ENCODE results near the gene RBFOX2.
"Not testable (repeated sequence)": the region's sequence is repeated elsewhere in the genome, so short reads cannot be mapped to it uniquely, and the experiment has no call there.

Gene RBFOX2

DNA sequence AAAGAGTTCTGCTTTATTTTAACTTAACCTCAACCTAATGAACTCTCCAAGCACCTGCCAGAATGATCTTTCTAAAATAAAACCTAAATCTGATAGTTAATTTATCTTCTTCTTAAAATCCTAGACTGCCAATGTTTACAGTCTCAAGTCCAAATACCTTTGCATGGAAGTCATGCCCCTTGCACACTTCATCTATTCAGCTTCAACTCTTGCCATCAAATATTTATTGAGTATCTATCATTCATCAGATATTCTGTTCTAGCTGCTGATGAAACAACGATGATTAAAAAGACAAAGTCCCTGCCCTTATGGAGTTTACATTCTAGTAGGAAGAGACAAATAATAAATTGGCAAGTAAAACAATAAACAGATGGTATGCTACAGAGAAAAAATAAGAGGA lies 209.2 kb downstream of the RBFOX2 start:
- DNase-seq (ENCODE audit: low spot score) = no peak

DNA sequence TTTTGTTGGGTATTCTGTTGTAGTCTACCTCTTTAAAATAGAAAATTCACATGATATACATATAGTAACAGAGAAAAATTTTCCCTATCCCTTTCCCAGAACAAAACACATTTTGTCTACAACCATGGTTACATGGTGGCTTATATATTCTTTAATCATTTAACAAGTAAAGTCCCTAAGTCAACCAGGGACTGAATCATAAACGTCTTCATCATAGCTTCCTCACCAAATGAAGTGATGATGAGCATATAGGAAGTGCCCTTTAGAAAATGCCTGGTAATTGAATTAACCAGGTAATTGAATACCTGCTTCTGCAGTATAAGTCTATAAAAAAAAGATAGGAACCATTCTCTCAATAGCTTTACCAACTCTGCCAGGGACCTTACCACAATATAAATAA lies 209.7 kb downstream of the RBFOX2 start:
- no peak for DNase-seq (ENCODE audit: low spot score)

DNA sequence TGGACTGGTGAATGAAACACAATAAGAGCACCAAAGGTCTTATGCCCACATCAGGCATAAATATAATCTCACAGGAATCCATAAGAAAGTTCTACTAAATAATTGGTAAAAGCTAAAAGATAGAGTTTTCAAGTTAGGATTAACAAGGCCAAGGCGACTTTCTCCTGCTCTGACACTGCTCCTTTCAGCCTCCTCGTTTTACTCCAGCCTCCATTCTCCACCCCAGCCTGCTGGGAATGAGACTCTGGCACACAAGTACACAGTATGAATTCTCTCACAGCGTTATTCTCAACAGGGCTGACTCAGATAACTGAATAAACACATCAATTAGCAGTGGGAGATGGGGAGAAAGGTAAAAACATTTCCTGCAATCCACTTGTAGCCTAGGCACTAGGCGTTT lies 216.0 kb downstream of the RBFOX2 start:
- no peak for DNase-seq (ENCODE audit: low spot score)

DNA sequence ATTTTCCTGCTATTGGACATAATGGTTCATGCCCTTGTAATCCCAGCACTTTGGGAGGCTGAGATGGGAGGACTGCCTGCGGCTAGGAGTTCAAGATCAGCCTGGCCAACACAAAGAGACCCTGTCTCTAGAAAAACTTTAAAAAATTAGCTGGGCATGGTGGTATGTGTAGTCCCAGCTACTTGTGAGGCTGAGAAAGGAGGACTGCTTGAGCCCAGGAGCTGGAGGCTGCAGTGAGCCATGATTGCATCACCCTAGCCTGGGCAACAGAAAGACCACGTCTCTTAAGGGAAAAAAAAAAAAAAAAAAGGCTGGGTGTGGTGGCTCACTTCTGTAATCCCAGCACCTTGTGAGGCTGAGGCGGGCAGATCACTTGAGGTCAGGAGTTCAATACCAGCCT lies 217.0 kb downstream of the RBFOX2 start:
- no peak for DNase-seq (ENCODE audit: low spot score)

DNA sequence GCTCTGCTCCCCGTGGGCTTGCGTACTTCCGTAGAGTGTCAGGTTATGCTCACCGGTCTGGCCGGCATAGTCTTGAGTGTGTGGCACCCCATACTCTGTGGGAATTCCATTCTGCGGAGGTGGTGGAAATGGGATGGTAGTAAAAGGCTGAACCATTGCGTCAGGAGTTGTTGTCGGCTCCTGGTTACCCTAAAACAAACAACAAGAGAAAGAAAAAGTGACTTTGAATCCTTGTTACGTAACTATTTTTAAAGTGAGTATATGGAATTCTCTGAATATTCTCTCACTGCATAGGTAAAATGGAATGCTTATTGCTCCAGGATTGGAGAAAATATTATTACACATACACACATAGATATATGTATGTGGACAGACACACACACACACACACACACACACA lies 218.8 kb downstream of the RBFOX2 start:
- no peak for DNase-seq (ENCODE audit: low spot score)

DNA sequence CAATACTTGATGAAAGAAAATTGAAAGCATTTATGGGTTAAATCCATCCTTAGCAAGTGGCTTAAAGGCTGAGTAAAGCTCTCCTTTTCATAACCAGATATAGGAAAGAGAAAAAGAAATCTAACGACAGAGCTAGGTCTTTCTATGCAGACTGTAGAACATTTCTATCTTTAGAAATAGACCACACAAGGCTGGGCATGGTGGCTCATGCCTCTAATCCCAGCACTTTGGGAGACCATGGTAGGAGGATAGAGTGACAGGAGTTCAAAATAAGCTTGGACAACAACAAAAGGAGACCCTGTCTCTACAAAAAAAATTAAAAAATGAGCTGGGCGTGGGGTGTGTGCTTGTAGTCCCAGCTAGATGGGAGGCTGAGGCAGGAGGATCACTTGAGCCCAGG lies 220.2 kb downstream of the RBFOX2 start:
- DNase-seq (ENCODE audit: low spot score) = no peak

DNA sequence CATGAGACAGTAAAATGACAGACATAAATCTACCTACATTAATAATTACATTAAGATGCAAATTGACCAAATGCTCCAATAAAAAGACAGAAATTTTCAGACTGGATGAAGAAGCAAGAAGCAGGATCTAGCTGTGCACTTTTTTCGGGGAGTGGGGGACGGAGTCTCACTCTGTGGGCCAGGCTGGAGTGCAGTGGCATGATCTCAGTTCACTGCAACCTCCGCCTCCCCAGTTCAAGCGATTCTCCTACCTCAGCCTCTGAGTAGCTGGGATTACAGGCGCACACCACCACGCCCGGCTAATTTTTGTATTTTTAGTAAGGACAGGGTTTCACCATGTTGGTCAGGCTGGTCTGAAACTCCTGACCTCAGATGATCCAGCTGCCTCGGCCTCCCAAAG lies 222.0 kb downstream of the RBFOX2 start:
- not testable (repeated sequence) for DNase-seq (ENCODE audit: low spot score)

DNA sequence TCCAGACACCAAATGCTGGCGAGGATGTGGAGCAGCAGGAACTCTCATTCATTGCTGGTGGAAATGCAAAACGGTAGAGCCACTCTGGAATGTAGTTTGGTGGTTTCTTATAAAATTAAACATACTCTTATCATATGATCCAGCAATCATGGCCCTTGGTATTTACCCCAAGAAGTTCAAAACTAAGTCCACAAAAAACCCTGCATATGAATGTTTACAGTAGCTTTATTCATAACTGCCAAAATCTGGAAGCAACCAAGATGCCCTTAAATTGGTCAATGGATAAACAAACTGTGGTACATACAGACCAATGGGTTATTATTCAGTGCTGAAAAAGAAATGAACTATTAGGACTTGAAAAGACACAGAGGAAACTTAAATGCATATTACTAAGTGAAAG lies 223.2 kb downstream of the RBFOX2 start:
- DNase-seq (ENCODE audit: low spot score) = no peak

DNA sequence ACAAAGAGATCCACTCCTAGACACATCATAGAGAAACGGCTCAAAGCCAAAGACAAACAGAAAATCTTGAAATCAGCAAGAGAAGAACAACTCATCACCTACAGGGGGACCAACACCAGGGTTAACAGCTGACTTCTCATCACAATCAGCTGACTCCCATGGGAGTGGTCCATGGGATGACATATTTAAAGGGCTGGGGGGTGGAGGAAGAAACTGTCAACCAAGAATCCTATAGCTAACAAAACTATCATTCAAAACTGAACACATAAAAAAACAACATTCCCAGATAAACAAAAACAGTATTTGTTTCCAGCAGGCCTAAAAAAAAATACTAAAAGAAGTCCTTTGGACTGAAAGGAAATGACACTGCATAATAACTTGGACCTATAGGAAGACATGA lies 224.2 kb downstream of the RBFOX2 start:
- DNase-seq (ENCODE audit: low spot score) = no peak

DNA sequence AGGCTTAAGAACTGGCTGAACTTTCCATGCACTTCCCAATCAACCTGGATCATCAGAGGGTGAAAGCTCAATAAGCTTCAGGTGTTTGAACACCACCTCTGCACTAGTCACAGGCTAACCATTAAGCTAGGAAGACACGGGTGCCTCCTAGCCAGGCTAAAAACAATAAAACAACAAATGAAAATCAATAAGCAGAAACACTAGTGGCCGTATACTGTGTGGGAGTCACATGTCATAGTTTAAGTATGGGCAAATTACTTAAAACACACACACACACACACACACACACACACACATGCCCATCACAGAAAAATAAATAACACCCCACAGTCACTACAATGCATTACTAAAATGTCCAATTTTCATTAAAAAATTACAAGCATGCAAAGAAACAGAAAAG lies 225.7 kb downstream of the RBFOX2 start:
- DNase-seq (ENCODE audit: low spot score) = no peak

DNA sequence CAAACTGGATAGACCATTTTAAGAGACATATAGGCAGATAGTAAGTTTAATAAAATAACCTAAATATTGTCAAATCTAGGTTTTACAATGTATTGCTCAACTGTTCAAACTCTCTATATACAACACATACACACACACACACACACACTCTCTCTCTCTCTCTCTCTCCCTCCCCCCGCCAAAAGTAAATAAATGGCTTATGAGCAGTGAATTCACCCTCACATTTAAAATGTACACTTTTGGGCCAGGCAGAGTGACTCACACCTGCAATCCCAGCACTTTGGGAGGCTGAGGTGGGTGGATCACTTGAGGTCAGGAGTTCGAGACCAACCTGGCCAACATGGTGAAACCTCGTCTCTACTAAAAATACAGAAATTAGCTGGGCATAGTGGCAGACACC lies 227.3 kb downstream of the RBFOX2 start:
- DNase-seq (ENCODE audit: low spot score) = not testable (repeated sequence)

DNA sequence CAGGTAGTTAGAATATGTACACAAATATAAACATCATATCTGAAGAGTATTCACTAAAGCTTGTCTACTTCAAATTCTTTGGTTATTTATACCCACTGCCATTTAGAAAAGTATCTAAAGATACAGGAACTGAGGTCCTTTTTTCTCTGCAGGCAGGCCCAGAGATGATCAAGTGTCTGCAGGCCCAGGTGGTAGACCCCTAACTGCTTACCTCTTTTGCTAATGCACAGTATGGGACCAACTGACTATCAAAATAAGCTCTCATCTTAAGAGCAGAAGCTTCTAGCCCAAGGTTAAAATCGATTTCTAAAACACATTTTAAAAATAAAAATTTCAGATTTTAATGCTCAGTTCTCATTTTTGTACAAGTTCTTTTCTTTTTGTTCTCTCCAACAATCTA lies 229.5 kb downstream of the RBFOX2 start:
- no peak for DNase-seq (ENCODE audit: low spot score)

DNA sequence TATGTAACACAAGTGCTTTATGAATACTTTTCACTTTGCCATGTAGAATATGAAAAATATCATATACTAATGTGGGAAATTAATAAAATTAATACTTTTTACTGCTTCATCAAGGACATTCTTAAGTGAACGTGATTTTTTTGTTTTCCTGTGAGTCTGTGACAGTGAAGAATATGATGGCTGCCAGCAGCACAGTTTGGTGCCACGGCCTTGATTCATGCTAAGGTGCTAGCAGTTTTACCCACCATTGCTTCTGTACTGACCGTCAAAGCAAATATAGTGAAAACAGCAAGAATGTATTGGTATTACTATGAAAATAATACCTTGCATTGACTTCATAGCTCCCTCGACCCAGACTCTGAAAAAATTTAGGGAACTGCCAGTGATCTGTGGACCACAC lies 231.2 kb downstream of the RBFOX2 start:
- DNase-seq (ENCODE audit: low spot score) = no peak

DNA sequence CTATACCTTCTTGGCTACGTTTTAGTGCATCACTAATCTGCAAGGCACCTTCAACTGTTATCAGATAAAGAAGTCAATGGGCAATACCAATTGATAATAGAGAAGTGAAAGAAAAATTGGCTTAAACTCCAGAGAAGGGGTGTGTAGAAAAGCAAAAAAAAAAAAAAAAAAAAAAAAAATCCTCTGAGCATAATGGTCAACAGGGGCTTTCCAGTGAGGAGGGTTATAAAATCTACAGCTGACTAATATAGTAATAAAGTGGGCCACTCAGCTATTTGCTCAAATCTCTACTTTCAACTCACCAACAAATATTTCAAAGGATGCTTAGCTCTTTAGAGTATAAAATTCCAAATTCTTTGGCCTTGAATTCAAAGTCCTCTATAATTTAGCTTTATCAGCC lies 233.1 kb downstream of the RBFOX2 start:
- DNase-seq (ENCODE audit: low spot score) = no peak

DNA sequence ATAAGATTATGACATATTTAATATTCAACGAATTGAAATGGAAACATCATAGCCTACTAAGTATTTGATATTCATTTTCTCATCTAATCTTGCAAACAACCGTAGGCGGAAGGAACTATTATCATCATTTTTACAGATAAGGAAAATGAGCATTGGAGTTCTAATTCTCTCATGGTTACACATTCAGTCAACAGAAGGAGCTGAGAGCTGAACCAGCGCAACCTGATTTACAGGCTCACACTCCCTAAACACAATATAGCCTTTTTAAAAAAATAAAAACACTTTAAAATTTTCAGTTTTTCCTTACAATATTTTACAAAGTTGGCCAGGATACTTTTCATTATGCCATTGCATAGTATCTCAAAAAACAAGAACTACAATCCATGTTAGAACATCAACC lies 236.1 kb downstream of the RBFOX2 start:
- no peak for DNase-seq (ENCODE audit: low spot score)

DNA sequence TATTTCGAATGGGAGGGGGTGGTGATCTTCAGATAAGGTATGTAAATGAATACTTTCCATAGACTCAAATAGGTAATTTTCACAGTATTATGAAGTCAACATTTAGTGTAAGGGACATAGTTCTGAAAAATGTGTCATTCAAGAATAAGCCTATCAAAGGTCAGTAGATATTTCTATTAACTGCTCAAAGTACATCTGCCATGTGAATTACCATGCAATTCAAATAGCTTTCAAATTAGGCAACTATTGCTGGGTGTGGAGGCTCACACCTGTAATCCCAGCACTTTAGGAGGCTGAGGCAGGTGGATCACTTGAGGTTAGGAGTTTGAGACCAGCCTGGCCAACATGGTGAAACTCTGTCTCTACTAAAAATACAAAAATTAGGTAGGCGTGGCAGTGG lies 236.8 kb downstream of the RBFOX2 start:
- not testable (repeated sequence) for DNase-seq (ENCODE audit: low spot score)

DNA sequence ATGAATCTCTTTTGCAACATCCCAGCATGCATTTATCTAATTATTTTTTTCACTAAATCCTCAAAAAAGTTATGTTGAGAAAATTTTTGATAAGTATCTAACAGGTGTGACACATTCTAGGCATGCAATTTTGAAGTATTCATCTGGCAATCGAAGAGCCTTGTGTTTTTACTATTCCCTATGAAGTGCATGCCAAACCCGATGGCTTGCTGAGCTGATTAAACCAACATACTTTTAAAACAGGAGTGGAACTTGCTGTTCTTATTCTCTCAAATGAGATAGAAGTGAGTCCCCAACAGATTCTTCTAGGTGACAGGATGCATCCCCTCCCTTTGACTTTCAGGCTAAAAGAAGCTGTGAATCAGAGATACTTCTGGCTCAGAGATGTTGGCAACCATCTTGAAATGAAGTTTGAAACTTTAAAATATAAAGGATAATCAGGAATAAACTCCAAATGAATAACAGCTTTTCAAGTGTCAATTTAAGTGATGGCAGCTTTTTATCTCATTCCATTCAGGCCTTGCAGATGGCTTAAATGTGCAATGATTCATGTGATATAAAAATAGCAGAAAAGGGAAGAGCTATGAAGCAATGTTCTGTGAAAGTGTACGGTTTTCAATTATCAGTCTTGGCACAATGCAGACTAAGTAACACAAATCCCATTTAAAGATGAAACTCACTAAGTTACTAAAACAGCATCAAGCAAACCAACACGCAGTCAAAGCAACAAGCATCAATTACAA lies 243.3 kb downstream of the RBFOX2 start:
- DNase-seq (ENCODE audit: low spot score) = no peak

DNA sequence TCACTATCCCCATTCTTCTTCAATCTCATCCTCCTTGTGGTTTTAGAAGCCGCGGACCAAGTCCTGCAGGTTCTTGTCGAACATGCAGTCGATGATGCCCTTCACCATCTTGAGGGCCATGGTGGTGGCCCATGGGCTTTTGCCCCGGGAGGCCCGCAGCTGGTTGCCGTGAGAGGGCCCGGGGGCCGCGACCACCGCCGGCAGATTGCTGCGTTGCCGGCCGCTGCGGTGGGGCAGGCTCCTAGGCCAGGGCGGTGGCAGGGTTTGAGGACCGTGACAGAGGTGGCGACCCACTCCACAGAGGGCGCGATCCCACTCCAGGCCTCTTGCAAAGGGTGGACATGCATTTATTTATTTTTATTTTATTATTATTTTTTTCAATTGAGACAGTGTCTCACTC lies 244.0 kb downstream of the RBFOX2 start:
- no peak for DNase-seq (ENCODE audit: low spot score)

DNA sequence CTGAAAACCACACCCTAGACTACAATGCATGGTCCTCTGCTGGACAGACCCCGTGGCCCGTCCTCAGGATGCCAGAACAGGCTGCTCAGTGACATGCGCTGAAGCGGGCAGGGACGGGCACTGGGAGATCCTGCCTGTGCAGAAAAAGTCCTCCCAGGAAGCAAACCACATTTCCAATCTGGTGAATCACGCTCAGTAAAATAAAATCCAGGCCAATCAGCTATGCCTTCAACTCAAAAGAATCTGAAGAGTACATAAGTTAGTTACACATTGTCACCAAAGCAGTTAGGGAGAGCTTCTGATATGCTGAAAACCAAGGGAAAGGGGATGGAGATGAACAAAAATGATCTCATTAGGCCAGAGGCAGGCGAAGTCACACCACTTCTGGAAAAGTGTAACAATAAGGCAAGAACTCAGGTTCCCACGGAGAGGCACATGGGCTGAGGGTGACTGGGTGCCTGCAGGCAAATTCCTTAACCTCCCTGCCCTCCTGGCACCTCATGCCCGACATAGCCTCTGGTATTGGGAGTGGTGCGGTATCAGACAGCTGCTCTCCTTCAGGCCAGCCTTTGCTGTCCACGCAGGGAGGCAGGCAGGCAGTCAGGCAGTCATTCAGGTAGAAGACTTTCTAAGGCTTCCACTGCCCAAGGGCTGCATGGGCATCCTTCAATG lies 244.5 kb downstream of the RBFOX2 start:
- no peak for DNase-seq (ENCODE audit: low spot score)

DNA sequence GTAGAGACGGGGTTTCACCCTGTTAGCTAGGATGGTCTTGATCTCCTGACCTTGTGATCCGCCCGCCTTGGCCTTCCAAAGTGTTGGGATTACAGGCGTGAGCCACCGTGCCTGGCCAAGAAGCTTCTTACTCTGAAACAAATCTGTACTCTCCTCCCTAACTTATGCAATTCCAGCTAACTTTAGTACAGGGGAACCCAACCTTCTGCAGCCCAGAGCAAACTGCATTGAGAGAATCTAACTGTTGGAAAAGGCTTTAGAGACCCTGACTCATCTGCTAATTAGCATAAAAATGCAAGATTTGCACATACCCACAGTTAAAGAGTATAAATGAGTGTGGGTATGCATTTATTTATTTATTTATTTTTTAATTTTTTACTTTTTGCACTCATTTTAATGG lies 246.1 kb downstream of the RBFOX2 start:
- no peak for DNase-seq (ENCODE audit: low spot score)

DNA sequence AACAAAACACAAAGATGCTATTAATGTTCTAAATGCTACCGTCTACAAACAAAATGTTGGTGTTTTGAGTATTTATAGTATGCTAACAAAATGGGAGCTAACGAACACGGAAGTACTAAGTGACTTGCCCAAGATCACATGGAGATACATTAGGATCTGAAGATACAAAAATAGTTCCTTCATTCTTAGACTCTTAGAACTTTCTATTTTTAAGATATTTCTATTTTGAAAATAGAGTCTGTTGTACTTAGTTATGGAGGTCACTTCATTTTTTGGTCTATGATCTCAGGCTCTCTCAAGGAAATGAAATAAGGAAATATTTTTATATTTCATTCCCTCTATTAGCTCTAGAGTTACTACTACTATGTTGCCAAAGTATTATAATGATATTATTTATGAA lies 246.7 kb downstream of the RBFOX2 start:
- no peak for DNase-seq (ENCODE audit: low spot score)

DNA sequence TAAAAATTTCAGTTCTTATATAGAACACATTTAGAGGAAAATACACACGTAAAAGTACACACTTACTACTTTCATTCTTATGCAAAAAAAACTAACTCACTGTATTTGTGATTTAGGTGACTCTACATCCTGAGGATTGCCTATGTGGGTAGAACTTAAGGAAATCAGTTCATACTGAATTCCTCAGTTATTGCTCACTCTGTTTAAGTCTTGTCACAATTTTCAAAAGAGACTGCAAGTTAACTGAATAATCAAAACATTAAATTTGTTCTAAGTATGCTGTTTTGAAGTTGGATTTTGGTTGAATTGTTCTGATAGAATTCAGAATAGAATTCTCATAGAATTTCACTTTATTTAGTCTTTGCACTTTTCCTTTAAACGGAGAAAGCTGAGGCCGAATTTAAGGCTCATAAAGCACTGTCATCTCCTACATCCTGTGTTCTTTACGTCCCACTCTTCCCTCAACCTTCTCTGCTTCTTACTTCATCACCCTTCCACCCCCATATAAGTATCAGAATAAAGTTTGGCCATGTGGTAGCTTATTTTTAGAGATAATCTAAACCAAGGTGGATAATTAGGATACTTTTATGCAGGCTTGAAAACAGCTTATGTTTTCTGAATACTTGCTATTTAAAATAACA lies 251.2 kb downstream of the RBFOX2 start:
- DNase-seq (ENCODE audit: low spot score) = no peak

DNA sequence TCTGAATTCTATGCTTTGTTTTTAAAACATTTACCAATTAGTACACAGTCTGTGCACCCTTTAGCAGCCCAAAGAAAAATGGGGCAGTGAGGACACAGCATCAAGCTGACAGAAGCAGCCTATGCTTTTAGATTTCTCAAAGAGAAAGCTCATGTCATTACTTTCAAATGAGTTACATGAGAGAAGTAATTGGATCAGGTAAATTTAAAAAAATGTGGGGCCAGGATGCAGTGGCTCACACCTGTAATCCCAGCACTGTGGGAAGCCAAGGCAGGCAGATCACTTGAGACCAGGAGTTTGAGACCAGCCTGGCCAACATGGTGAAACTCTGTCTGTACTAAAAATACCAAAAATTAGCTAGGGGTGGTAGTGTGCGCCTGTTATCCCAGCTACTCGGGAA lies 253.3 kb downstream of the RBFOX2 start:
- DNase-seq (ENCODE audit: low spot score) = no peak

DNA sequence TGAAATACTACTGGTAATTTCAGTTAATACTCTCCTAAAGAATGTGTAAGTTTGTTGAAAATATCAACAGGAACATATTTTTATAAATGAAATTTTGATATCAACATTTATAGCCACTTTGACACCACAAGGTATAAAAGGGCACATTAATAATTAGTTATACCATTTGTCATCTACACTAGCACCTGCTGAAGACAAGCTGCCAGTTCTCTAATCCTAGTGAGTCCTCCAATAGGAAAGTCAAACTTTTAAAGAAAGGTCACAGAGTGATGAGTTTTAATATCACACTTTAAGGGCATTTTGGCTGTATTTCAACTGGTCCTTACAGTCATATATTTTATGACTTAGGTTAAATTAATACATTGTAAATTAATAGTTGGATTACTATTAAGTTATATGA lies 258.6 kb downstream of the RBFOX2 start:
- DNase-seq (ENCODE audit: low spot score) = no peak

All from HuH-7.5 (cell line).